ENCODE measurements around the gene MTCL1. TPM values are rescaled to one million over a fixed set of nuclear protein-coding genes. Genes with fewer than 3 reads are reported as not detected.

The MTCL1 gene
- total RNA-seq, 1 experiment from 2014 or later, result 28.3 TPM

DNA sequence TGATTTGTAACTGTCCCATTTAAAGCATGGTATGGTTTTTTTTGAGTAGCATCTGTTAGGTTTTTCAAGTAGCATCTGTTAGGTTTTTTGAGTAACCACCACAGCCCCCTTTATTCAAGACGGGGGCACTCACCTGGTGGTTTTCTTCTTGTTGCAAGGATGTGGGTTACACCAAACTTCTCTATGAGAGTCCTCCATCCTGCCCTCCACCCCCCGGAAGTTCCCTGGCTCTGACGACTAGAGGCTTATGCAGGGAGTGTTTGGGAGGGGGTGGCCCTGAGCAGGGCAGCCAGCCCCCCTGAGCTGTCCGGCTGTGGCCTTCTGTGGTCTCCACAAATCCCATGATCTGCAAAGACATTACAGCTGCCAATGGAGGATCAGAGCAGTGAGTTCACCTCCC, 39.3 kb downstream of the MTCL1 start:
- intact Hi-C loops (cut with micrococcal nuclease; ENCODE audit: unreplicated experiment), result no loop called here
- TF ChIP-seq, protein P1, sequence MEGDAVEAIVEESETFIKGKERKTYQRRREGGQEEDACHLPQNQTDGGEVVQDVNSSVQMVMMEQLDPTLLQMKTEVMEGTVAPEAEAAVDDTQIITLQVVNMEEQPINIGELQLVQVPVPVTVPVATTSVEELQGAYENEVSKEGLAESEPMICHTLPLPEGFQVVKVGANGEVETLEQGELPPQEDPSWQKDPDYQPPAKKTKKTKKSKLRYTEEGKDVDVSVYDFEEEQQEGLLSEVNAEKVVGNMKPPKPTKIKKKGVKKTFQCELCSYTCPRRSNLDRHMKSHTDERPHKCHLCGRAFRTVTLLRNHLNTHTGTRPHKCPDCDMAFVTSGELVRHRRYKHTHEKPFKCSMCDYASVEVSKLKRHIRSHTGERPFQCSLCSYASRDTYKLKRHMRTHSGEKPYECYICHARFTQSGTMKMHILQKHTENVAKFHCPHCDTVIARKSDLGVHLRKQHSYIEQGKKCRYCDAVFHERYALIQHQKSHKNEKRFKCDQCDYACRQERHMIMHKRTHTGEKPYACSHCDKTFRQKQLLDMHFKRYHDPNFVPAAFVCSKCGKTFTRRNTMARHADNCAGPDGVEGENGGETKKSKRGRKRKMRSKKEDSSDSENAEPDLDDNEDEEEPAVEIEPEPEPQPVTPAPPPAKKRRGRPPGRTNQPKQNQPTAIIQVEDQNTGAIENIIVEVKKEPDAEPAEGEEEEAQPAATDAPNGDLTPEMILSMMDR (IDR thresholded peaks at IDR 0.05; ENCODE audit: insufficient read depth in 1 of 2, low read depth in 1 of 2, low read length in 1 of 2, severe bottlenecking in 1 of 2, unreplicated experiment in 1 of 2), result no peak
- Mint-ChIP-seq H3K4me3 (ENCODE audit: unreplicated experiment) (no peak overlapping the region), H3K4me1 (ENCODE audit: low read depth, unreplicated experiment) (peaks cover 14% of the 10 kb centered on the region), H3K9me3 (ENCODE audit: unreplicated experiment) (no peaks in the 10 kb centered on the region), H3K36me3 (ENCODE audit: insufficient read depth, unreplicated experiment) (peaks cover 4% of the 10 kb centered on the region), H3K27me3 (ENCODE audit: insufficient read depth, unreplicated experiment) (no peaks in the 10 kb centered on the region), H3K27ac (ENCODE audit: unreplicated experiment) (no peak overlapping the region)
- no TSS peak for BruUV-seq (replicated peaks)
- no peak overlapping the region for H3K4me3 ChIP-seq (ENCODE audit: low read depth, low read length)
- H3K9me3 ChIP-seq, result no peaks in the 10 kb centered on the region
- H3K27me3 ChIP-seq (replicated peaks; ENCODE audit: control insufficient read depth, insufficient read depth, low read length), result no peaks in the 10 kb centered on the region
- ChIA-PET CTCF (no interaction called here), POLR2A (no interaction called here)
- DNase-seq, result no peak
- no peaks in the 10 kb centered on the region for H3K4me1 ChIP-seq
- no peaks in the 10 kb centered on the region; the same call in 1 of the 2 replicates for H3K36me3 ChIP-seq (ENCODE audit: control insufficient read depth, insufficient read depth, low read length)

DNA sequence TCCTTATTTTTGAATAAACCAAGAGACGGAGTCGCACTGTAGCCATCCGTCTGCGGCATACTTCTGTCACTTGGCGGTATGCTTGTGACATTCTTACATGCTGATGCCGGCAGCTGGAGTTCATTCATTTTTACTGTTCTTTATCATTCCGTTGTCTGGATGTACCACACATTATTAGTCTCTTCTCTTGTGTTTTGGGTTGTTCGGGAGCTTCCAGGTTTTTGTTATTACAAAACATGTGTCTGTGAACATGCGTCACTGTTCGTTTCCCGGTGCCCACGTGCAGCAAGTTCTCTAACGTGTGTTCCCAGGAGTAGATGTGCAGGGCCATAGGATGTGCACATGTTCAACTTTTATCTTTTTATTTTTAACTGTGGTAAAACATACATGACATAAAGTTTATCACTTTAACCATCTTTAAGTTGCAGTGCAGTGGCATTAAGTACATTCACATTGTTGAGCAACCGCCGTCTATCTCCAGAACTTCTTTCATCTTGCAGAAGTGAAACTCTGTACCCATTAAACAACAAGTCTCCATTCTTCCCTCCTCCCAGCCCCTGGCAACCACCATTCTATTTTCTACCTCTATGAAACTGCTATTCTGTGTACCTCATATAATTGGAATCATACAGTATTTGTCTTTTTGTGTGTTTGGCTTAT, 40.1 kb downstream of the MTCL1 start:
- Histone ChIP-seq H3K4me3 (ENCODE audit: low read depth, low read length) (no peak overlapping the region), H3K27me3 (replicated peaks; ENCODE audit: control insufficient read depth, insufficient read depth, low read length) (no peaks in the 10 kb centered on the region), H3K9me3 (no peaks in the 10 kb centered on the region), H3K4me1 (no peaks in the 10 kb centered on the region), H3K36me3 (ENCODE audit: control insufficient read depth, insufficient read depth, low read length) (no peaks in the 10 kb centered on the region; the same call in 1 of the 2 replicates)
- peaks cover 14% of the 10 kb centered on the region for H3K4me1 Mint-ChIP-seq (ENCODE audit: low read depth, unreplicated experiment)
- peaks cover 4% of the 10 kb centered on the region for H3K36me3 Mint-ChIP-seq (ENCODE audit: insufficient read depth, unreplicated experiment)
- no peak for DNase-seq
- H3K27me3 Mint-ChIP-seq (ENCODE audit: insufficient read depth, unreplicated experiment), result no peaks in the 10 kb centered on the region
- TF ChIP-seq, protein P1 (IDR thresholded peaks at IDR 0.05; ENCODE audit: insufficient read depth in 1 of 2, low read depth in 1 of 2, low read length in 1 of 2, severe bottlenecking in 1 of 2, unreplicated experiment in 1 of 2), result no peak
- no peaks in the 10 kb centered on the region for H3K9me3 Mint-ChIP-seq (ENCODE audit: unreplicated experiment)
- CTCF ChIA-PET, result no interaction called here
- POLR2A ChIA-PET, result no interaction called here
- BruUV-seq (replicated peaks), result no TSS peak
- intact Hi-C loops (cut with micrococcal nuclease; ENCODE audit: unreplicated experiment), result no loop called here
- H3K4me3 Mint-ChIP-seq (ENCODE audit: unreplicated experiment), result no peak overlapping the region
- H3K27ac Mint-ChIP-seq (ENCODE audit: unreplicated experiment), result no peak overlapping the region

DNA sequence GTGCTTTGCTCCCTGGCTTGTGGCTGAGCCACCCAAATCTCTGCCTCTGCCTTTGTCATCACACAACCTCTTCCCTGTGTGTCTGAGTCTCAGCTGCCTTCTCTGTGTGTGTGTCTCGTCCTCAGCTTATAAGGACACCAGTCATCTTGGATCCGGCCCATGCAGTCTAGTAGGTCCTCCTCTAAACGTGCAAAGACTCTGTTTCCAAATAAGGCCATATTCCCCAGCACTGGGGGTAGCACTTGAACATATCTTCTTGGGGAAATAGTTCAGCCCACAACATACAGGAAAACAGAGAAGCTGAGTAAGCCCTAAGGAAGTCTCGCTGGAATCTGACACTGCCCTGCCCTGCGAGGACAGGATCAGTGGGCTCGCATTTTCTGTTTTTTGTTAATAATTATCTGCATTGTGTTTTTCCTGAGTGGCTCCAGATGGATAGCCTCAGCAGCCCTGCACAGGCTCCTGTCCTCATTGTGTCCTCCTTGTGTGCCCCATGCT, 42.1 kb downstream of the MTCL1 start:
- no peaks in the 10 kb centered on the region for H3K27me3 Mint-ChIP-seq (ENCODE audit: insufficient read depth, unreplicated experiment)
- TF ChIP-seq, protein P1 (IDR thresholded peaks at IDR 0.05; ENCODE audit: insufficient read depth in 1 of 2, low read depth in 1 of 2, low read length in 1 of 2, severe bottlenecking in 1 of 2, unreplicated experiment in 1 of 2), result no peak
- BruUV-seq (replicated peaks), result no TSS peak
- Histone ChIP-seq H3K36me3 (ENCODE audit: control insufficient read depth, insufficient read depth, low read length) (no peaks in the 10 kb centered on the region; the same call in 1 of the 2 replicates), H3K4me1 (no peaks in the 10 kb centered on the region), H3K9me3 (no peaks in the 10 kb centered on the region), H3K4me3 (ENCODE audit: low read depth, low read length) (no peak overlapping the region), H3K27me3 (replicated peaks; ENCODE audit: control insufficient read depth, insufficient read depth, low read length) (no peaks in the 10 kb centered on the region)
- H3K4me1 Mint-ChIP-seq (ENCODE audit: low read depth, unreplicated experiment), result peaks cover 14% of the 10 kb centered on the region
- ChIA-PET POLR2A (no interaction called here), CTCF (no interaction called here)
- intact Hi-C loops (cut with micrococcal nuclease; ENCODE audit: unreplicated experiment), result no loop called here
- no peak for DNase-seq
- no peaks in the 10 kb centered on the region for H3K36me3 Mint-ChIP-seq (ENCODE audit: insufficient read depth, unreplicated experiment)
- H3K4me3 Mint-ChIP-seq (ENCODE audit: unreplicated experiment), result no peak overlapping the region
- no peak overlapping the region for H3K27ac Mint-ChIP-seq (ENCODE audit: unreplicated experiment)
- H3K9me3 Mint-ChIP-seq (ENCODE audit: unreplicated experiment), result no peaks in the 10 kb centered on the region
